Loucy (cell line): ENCODE data around the gene NSD2.

Experiments
- H2AFZ ChIP-seq: fragments of 200-600 bp; sonication (generic); 2 replicates; pipeline ENCODE4 v1.6.0; 2016; ENCODE audit warnings: antibody characterized with exemption, mild to moderate bottlenecking, low read length, moderate library complexity
- H3F3A ChIP-seq: fragments of 200-600 bp; 2 replicates; pipeline ENCODE4 v1.6.0; 2016; ENCODE audit warnings: antibody characterized with exemption, low read depth, mild to moderate bottlenecking
- H3K27me3 ChIP-seq: fragments of 200-600 bp; sonication (generic); 2 replicates; pipeline ENCODE4 v1.6.1; 2014; ENCODE audit warnings: low read length, mild to moderate bottlenecking; ENCODE audit not compliant: insufficient read depth, poor library complexity, severe bottlenecking
- H3K36me3 ChIP-seq: fragments of 200-600 bp; sonication (generic); 2 replicates; pipeline ENCODE4 v1.6.1; 2016; ENCODE audit warnings: low read length; ENCODE audit not compliant: insufficient read depth
- H3K4me1 ChIP-seq: fragments of 200-600 bp; sonication (generic); 2 replicates; pipeline ENCODE4 v1.5.1; 2014; ENCODE audit warnings: low read length, mild to moderate bottlenecking; ENCODE audit not compliant: insufficient read depth, poor library complexity, severe bottlenecking
- H3K4me2 ChIP-seq: fragments of 200-600 bp; sonication (generic); 2 replicates; pipeline ENCODE4 v1.6.0; 2014; ENCODE audit warnings: antibody characterized with exemption, low read length, low read depth, mild to moderate bottlenecking; ENCODE audit not compliant: poor library complexity, severe bottlenecking
- H3K4me3 ChIP-seq: fragments of 200-600 bp; sonication (generic); 2 replicates; pipeline ENCODE4 v1.5.1; 2014; ENCODE audit warnings: low read length, mild to moderate bottlenecking, mixed read lengths; ENCODE audit not compliant: poor library complexity, severe bottlenecking
- H3K79me2 ChIP-seq: fragments of 200-600 bp; sonication (generic); 2 replicates; pipeline ENCODE4 v1.6.1; 2014; ENCODE audit warnings: low read length; ENCODE audit not compliant: insufficient read depth
- H3K9ac ChIP-seq: fragments of 200-600 bp; sonication (generic); 2 replicates; pipeline ENCODE4 v1.6.0; 2014; ENCODE audit warnings: mild to moderate bottlenecking, low read depth, low read length, moderate library complexity; ENCODE audit not compliant: poor library complexity, severe bottlenecking
- H3K9me2 ChIP-seq: fragments of 200-600 bp; sonication (generic); replicated peaks from 2 replicates; pipeline ENCODE4 v1.6.1; 2016; ENCODE audit warnings: low read depth, low read length, mixed read lengths
- H3K9me3 ChIP-seq: fragments of 200-600 bp; sonication (generic); 2 replicates; pipeline ENCODE4 v1.6.1; 2014; ENCODE audit warnings: mild to moderate bottlenecking, antibody characterized with exemption, low read length, low read depth; ENCODE audit not compliant: insufficient read depth
- H4K20me1 ChIP-seq: fragments of 200-600 bp; sonication (generic); 2 replicates; pipeline ENCODE4 v1.6.0; 2014; ENCODE audit warnings: antibody characterized with exemption, low read length, mild to moderate bottlenecking; ENCODE audit not compliant: insufficient read depth, poor library complexity, severe bottlenecking
- EZH2phosphoT487 ChIP-seq: fragments of 200-600 bp; IDR thresholded peaks from 2 replicates; pipeline ENCODE4 v1.6.1; 2018; ENCODE audit warnings: antibody characterized with exemption, mild to moderate bottlenecking, moderate library complexity, borderline replicate concordance
- TF ChIP-seq, protein P1 (sequence below): fragments of 200-600 bp; sonication (generic); conservative IDR thresholded peaks from 2 replicates; pipeline ENCODE4 v1.5.1; 2014; ENCODE audit warnings: mild to moderate bottlenecking, antibody characterized with exemption, low read length

Gene NSD2

GRCh38 chr4:1983846-1984405, 112.7 kb downstream of the NSD2 start:
- Histone ChIP-seq H3K27me3 (no peaks in the 10 kb centered on the region), H3K36me3 (peaks cover 90% of the 10 kb centered on the region; the same call in 1 of the 2 replicates), H2AFZ (no peak overlapping the region), H3K9me3 (no peaks in the 10 kb centered on the region), H3K4me2 (no peak overlapping the region), H3K4me3 (no peak overlapping the region), H3K9me2 (no peaks in the 10 kb centered on the region), H3K9ac (no peak overlapping the region), H3K79me2 (no peaks in the 10 kb centered on the region), H3F3A (no peaks in the 10 kb centered on the region), H3K4me1 (no peaks in the 10 kb centered on the region), H4K20me1 (peaks cover 4% of the 10 kb centered on the region)
- TF ChIP-seq, protein P1, sequence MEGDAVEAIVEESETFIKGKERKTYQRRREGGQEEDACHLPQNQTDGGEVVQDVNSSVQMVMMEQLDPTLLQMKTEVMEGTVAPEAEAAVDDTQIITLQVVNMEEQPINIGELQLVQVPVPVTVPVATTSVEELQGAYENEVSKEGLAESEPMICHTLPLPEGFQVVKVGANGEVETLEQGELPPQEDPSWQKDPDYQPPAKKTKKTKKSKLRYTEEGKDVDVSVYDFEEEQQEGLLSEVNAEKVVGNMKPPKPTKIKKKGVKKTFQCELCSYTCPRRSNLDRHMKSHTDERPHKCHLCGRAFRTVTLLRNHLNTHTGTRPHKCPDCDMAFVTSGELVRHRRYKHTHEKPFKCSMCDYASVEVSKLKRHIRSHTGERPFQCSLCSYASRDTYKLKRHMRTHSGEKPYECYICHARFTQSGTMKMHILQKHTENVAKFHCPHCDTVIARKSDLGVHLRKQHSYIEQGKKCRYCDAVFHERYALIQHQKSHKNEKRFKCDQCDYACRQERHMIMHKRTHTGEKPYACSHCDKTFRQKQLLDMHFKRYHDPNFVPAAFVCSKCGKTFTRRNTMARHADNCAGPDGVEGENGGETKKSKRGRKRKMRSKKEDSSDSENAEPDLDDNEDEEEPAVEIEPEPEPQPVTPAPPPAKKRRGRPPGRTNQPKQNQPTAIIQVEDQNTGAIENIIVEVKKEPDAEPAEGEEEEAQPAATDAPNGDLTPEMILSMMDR, result no peak
- no peak for TF ChIP-seq EZH2phosphoT487

DNA sequence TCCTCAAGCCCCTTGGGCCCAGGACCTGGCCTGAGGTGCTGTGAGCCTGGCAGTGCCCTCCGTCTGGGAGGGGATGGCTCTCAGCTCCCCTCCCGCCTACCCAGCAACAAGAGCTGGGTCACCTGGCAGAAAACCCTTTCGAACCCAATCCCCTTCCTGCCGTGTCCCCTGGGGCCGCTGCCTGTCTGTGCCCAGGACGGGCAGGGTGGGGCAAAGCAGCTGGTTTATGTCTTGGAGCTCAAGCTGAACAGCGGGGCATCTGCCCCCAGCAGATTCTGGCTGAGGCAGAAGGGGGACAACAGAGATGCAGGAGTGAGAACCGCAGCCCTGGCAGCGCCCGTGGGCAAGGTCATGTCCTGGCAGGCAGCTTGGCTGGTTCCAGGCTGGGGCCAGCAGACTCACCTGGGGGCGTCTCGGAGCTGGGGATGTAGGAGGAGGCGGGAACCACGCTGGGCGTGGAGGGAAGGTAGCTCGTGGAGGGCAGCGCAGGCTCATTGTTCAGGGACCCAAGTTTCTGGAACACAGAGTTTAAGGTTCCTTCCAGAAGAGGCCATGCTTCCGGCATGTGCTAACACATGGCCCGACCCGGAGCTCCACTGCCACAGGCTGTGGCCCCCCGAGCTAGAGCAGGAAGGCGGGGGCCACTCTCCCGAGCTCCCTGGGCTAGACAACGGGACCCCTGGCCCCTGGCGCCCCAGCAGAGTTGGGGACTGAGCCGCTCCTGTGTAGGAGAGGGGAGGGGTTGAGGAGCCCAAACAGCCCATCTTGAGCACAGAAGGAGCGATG, 113.4 kb downstream of the NSD2 start:
- Histone ChIP-seq H3K36me3 (peaks cover 88% of the 10 kb centered on the region; the same call in 1 of the 2 replicates), H3K4me2 (no peak overlapping the region), H4K20me1 (peaks cover 4% of the 10 kb centered on the region), H3F3A (no peaks in the 10 kb centered on the region), H3K79me2 (no peaks in the 10 kb centered on the region), H2AFZ (no peak overlapping the region), H3K9me3 (no peaks in the 10 kb centered on the region), H3K4me3 (no peak overlapping the region), H3K27me3 (no peaks in the 10 kb centered on the region), H3K9ac (no peak overlapping the region), H3K4me1 (no peaks in the 10 kb centered on the region), H3K9me2 (no peaks in the 10 kb centered on the region)
- TF ChIP-seq, protein P1, result no peak
- no peak for TF ChIP-seq EZH2phosphoT487

- Histone ChIP-seq H3K36me3 (peaks cover 87% of the 10 kb centered on the region; the same call in 1 of the 2 replicates), H4K20me1 (peaks cover 4% of the 10 kb centered on the region), H3K4me1 (no peaks in the 10 kb centered on the region)
These were observed 114.1 kb downstream of the NSD2 start for GRCh38 chr4:1985294-1985693.

More at GRCh38 chr4:1985294-1985693, 114.1 kb downstream of the NSD2 start:
- Histone ChIP-seq H3F3A (no peaks in the 10 kb centered on the region), H3K4me3 (no peak overlapping the region), H3K79me2 (peaks cover under 1% of the 10 kb centered on the region; the same call in 1 of the 2 replicates), H3K9me3 (no peaks in the 10 kb centered on the region), H3K4me2 (no peak overlapping the region), H3K27me3 (no peaks in the 10 kb centered on the region), H3K9ac (no peak overlapping the region), H3K9me2 (no peaks in the 10 kb centered on the region), H2AFZ (no peak overlapping the region)
- TF ChIP-seq, protein P1, result no peak
- no peak for TF ChIP-seq EZH2phosphoT487
